DMS153 treated with DMSO at 0.1 percent for 48 hours (cell line): ENCODE measurements around the gene PCDHGB3.
"Not testable (repeated sequence)": the region's sequence is repeated elsewhere in the genome, so short reads cannot be mapped to it uniquely, and the experiment has no call there.

Experiments used
- DNase-seq: peaks from one replicate; lab custom pipeline; 2025; ENCODE audit not compliant: unreplicated experiment; lab: John Stamatoyannopoulos, UW

Gene PCDHGB3

GRCh38 chr5:141389153-141390042, 19.4 kb downstream of the PCDHGB3 start:
- no peak for DNase-seq

DNA sequence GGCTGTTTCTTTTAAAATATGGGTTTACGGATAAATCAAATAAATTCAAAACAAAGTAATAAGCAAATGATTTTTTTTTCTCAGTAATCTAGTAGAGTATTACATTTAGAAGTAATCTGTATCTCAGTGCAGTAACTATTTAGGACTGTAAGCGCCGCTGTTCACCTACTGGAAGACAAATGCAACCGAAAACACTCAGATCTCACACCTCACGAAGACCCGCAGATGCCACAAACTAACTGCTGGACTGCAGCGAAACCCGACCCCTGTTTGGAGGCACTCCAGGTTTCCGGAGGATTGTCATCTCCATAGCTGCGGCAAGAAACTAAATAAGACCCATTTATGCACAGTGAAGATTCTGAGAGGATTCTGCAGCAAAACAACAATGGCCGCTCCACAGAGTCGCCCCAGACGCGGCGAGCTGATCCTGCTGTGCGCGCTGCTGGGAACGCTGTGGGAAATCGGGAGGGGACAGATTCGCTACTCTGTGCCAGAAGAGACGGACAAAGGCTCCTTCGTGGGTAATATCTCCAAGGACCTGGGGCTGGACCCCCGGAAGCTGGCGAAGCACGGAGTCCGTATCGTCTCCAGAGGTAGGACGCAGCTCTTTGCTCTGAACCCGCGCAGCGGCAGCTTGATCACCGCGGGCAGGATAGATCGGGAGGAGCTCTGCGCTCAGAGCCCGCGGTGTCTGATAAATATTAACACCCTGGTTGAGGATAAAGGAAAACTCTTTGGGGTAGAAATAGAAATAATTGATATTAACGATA, 22.6 kb downstream of the PCDHGB3 start, which contains the start of gene PCDHGA8:
PCDHGA8 (plus strand) TSS at position 205 of the 770 bp plus-strand sequence; CDS start at position 386, 181 bp downstream.
- no peak for DNase-seq

DNA sequence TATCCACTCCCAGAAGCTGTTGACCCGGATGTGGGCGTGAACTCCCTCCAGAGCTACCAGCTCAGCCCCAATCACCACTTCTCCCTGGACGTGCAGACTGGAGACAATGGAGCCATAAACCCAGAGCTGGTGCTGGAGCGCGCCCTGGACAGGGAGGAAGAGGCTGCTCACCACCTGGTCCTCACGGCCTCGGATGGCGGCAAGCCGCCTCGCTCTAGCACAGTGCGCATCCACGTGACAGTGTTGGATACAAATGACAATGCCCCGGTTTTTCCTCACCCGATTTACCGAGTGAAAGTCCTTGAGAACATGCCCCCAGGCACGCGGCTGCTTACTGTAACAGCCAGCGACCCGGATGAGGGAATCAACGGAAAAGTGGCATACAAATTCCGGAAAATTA, 23.2 kb downstream of the PCDHGB3 start:
- no peak for DNase-seq

- not testable (repeated sequence) for DNase-seq
Observed at GRCh38 chr5:141394401-141395187, 24.6 kb downstream of the PCDHGB3 start.

GRCh38 chr5:141397756-141398551, 27.9 kb downstream of the PCDHGB3 start, which contains the start of gene PCDHGB5:
PCDHGB5 (plus strand) TSS chr5:141397947; CDS start chr5:141398128, 181 bp downstream.
- DNase-seq: not testable (repeated sequence)

GRCh38 chr5:141398608-141399007, 28.6 kb downstream of the PCDHGB3 start:
- DNase-seq: no peak

GRCh38 chr5:141399555-141400258, 29.7 kb downstream of the PCDHGB3 start:
- DNase-seq: no peak

GRCh38 chr5:141402553-141403243, 32.7 kb downstream of the PCDHGB3 start, which contains the start of gene PCDHGA9:
PCDHGA9 (plus strand) TSS chr5:141402778; CDS start chr5:141402953, 175 bp downstream.
- DNase-seq: no peak

GRCh38 chr5:141403387-141403786, 33.3 kb downstream of the PCDHGB3 start:
- no peak for DNase-seq

DNA sequence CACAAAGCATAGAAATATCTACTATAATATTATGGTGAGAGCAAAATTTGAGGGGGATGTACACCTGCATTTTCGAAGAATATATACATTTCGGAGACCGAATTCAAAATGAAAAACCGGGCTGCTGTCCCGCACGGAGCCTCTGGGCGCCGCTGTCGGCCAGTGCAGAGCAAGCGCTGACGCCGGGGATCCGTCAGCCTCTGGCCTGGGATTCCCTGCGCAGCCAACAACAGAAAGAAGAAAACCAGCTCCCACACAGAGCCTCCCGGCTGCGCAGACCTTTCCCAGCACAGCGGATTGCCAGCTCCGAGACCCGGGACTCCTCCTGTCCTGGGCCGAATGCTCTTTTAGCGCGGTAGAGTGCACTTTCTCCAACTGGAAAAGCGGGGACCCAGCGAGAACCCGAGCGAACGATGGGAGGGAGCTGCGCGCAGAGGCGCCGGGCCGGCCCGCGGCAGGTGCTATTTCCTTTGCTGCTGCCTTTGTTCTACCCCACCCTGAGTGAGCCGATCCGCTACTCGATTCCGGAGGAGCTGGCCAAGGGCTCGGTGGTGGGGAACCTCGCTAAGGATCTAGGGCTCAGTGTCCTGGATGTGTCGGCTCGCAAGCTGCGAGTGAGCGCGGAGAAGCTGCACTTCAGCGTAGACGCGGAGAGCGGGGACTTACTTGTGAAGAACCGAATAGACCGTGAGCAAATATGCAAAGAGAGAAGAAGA, 37.9 kb downstream of the PCDHGB3 start, which contains the start of gene PCDHGB6:
PCDHGB6 (plus strand) TSS at position 232 of the 716 bp plus-strand sequence; CDS start at position 414, 182 bp downstream.
- not testable (repeated sequence) for DNase-seq

DNA sequence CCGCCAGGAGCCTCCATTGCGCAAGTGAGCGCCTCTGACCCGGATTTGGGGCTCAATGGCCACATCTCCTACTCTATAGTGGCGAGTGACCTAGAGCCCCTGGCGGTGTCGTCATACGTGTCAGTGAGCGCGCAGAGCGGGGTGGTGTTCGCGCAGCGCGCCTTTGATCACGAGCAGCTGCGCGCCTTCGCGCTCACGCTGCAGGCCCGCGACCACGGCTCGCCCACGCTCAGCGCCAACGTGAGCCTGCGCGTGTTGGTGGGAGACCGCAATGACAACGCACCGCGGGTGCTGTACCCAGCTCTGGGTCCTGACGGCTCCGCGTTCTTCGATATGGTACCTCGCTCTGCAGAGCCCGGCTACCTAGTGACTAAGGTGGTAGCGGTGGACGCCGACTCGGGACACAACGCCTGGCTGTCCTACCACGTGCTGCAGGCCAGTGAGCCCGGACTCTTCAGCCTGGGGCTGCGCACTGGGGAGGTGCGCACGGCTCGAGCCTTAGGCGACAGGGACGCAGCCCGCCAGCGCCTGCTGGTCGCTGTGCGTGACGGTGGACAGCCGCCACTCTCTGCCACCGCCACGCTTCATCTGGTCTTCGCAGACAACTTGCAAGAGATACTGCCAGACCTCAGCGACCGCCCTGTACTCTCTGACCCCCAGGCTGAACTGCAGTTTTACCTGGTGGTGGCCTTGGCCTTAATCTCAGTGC, 39.7 kb downstream of the PCDHGB3 start:
- no peak for DNase-seq

DNA sequence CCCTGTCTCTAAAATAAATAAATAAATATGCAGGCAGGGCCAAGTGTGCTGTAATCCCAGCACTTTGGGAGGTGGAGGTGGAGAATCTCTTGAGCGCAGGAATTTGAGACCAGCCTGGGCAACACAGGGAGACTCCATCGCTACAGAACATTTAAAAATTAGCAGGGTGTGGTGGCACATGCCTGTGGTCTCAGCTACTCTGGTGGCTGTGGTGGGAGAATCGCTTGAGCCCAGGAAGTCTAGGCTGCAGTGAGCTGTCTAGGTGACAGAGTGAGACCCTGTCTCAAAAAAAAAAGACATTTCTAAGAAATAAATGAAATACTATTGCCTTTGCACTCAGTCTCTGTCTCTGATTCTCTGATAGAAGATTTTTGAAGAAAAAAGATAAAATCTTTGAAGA, 41.5 kb downstream of the PCDHGB3 start:
- no peak for DNase-seq

GRCh38 chr5:141412854-141413539, 43.0 kb downstream of the PCDHGB3 start, which contains the start of gene PCDHGA10:
PCDHGA10 (plus strand) TSS chr5:141412987; CDS start chr5:141413176, 189 bp downstream.
- no peak for DNase-seq

DNA sequence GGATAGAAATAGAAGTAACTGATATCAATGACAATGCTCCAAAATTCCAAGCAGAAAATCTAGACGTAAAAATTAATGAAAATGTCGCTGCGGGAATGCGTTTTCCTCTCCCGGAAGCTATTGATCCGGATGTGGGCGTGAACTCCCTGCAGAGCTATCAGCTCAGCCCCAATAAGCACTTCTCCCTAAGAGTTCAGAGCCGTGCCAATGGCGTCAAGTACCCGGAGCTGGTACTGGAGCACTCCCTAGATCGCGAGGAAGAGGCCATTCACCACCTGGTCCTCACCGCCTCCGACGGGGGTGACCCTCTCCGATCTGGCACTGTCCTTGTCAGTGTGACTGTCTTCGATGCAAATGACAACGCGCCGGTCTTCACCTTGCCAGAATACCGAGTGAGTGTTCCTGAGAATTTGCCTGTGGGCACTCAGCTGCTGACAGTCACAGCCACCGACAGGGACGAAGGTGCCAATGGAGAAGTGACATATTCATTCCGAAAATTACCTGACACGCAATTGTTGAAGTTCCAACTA, 43.6 kb downstream of the PCDHGB3 start:
- no peak for DNase-seq

DNA sequence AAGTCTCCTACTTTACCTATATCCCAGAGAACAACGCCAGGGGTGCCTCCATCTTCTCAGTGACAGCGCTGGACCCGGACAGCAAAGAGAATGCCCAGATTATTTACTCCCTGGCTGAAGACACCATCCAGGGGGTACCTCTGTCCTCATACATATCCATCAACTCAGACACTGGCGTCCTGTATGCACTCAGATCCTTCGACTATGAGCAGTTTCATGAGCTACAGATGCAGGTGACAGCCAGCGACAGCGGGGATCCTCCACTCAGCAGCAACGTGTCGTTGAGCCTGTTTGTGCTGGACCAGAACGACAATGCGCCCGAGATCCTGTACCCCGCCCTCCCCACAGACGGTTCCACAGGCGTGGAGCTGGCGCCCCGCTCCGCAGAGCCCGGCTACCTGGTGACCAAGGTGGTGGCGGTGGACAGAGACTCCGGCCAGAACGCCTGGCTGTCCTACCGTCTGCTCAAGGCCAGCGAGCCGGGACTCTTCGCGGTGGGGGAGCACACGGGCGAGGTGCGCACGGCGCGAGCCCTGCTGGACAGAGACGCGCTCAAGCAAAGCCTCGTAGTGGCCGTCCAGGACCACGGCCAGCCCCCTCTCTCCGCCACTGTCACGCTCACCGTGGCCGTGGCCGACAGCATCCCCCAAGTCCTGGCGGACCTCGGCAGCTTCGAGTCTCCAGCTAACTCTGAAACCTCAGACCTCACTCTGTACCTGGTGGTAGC, 44.7 kb downstream of the PCDHGB3 start:
- not testable (repeated sequence) for DNase-seq

- not testable (repeated sequence) for DNase-seq
Observed at GRCh38 chr5:141415275-141415618, 45.2 kb downstream of the PCDHGB3 start.
